Endometrial microvascular endothelial cells (primary cell): ENCODE measurements around the gene SLC2A10. TPM values are rescaled to one million over a fixed set of nuclear protein-coding genes. Genes with fewer than 3 reads are reported as not detected.

Experiments used
- in situ Hi-C: cut with HindIII; loops from 2 replicates; pipeline ENCODE4 v1.10.0; 2017; ENCODE audit warnings: low sequenced_read_pairs, low pct_unique_long_range_greater_than_20kb; ENCODE audit errors: inconsistent ontology term
- total RNA-seq: library from RNA; depleted of rRNA; stranded (reverse); fragments of >200 nt; gene quantifications from one replicate; pipeline ENCODE4 v1.2.3, GENCODE V29; 2015; ENCODE audit errors: inconsistent ontology term

SLC2A10 gene
- total RNA-seq, 1 donor from 2014 or later = 3.5 TPM

GRCh38 chr20:46720776-46721425 lies 11.5 kb downstream of the SLC2A10 start:
- in situ Hi-C loops = no loop called here

- in situ Hi-C loops = no loop called here
Observed at GRCh38 chr20:46721476-46721875, 12.0 kb downstream of the SLC2A10 start.

- in situ Hi-C loops = no loop called here
Observed at GRCh38 chr20:46722450-46722849, 13.0 kb downstream of the SLC2A10 start.

- in situ Hi-C loops = no loop called here
Observed at GRCh38 chr20:46723039-46723438, 13.6 kb downstream of the SLC2A10 start.

- in situ Hi-C loops = no loop called here
Observed at GRCh38 chr20:46724343-46724959, 15.0 kb downstream of the SLC2A10 start.

GRCh38 chr20:46725186-46726165 lies 16.0 kb downstream of the SLC2A10 start:
- in situ Hi-C loops = no loop called here

GRCh38 chr20:46731770-46732169 lies 22.3 kb downstream of the SLC2A10 start:
- in situ Hi-C loops = no loop called here

- in situ Hi-C loops = no loop called here
Observed at GRCh38 chr20:46735436-46735835, 26.0 kb downstream of the SLC2A10 start.

- in situ Hi-C loops = no loop called here
Observed at GRCh38 chr20:46739431-46740213, 30.2 kb downstream of the SLC2A10 start.

GRCh38 chr20:46740214-46740609 lies 30.8 kb downstream of the SLC2A10 start:
- in situ Hi-C loops = no loop called here

GRCh38 chr20:46741924-46742668 lies 32.6 kb downstream of the SLC2A10 start:
- in situ Hi-C loops = no loop called here

- in situ Hi-C loops = no loop called here
Observed at GRCh38 chr20:46742669-46743045, 33.2 kb downstream of the SLC2A10 start.

- in situ Hi-C loops = no loop called here
Observed at GRCh38 chr20:46743088-46743487, 33.6 kb downstream of the SLC2A10 start.

- in situ Hi-C loops = no loop called here
Observed at GRCh38 chr20:46746956-46747526, 37.6 kb downstream of the SLC2A10 start.

- in situ Hi-C loops = no loop called here
Observed at GRCh38 chr20:46749147-46749546, 39.7 kb downstream of the SLC2A10 start.

GRCh38 chr20:46751856-46752255 lies 42.4 kb downstream of the SLC2A10 start:
- in situ Hi-C loops = no loop called here

GRCh38 chr20:46752728-46753127 lies 43.3 kb downstream of the SLC2A10 start:
- in situ Hi-C loops = no loop called here
